Measurements from ENCODE around the gene UPK1A. TPM values are rescaled to one million over a fixed set of nuclear protein-coding genes. Genes with fewer than 3 reads are reported as not detected.

The UPK1A gene
- total RNA-seq, 4 donors from 2014 or later, result not detected

GRCh38 chr19:35695895-35696422 lies 29.6 kb downstream of the UPK1A start:
- no peak for ATAC-seq
- Histone ChIP-seq H3K4me1 (no peaks in the 10 kb centered on the region), H3K9me3 (no peaks in the 10 kb centered on the region), H3K36me3 (no peaks in the 10 kb centered on the region), H3K27me3 (no peaks in the 10 kb centered on the region), H3K4me3 (no peak overlapping the region), H3K27ac (no peak overlapping the region)
- 85 to 95% methylated on average over 2 of the region's 2 CpGs for WGBS, 2 donors (ENCODE audit: low coverage in 1 of 2)
- TF ChIP-seq EP300 (IDR thresholded peaks at IDR 0.05) (no peak), CTCF (IDR thresholded peaks at IDR 0.05) (no peak), POLR2A (IDR thresholded peaks at IDR 0.05) (no peak), POLR2AphosphoS5 (IDR thresholded peaks at IDR 0.05) (no peak)

- H3K27ac ChIP-seq, result no peak overlapping the region
- peaks cover 0 to 3% (median 0%) of the 10 kb centered on the region in 3 donors for H3K4me1 ChIP-seq
- no peak overlapping the region for H3K4me3 ChIP-seq
- H3K36me3 ChIP-seq, result no peaks in the 10 kb centered on the region
- TF ChIP-seq POLR2A (IDR thresholded peaks at IDR 0.05), result no peak
- H3K9me3 ChIP-seq, result no peaks in the 10 kb centered on the region
- no peaks in the 10 kb centered on the region for H3K27me3 ChIP-seq
- WGBS, 2 donors (ENCODE audit: low coverage in 1 of 2), result 71 to 100% methylated on average over 1 to 4 of the region's 4 CpGs
- ATAC-seq, result no peak
These were observed 30.5 kb downstream of the UPK1A start for GRCh38 chr19:35696835-35697234.

- Histone ChIP-seq H3K9me3 (no peaks in the 10 kb centered on the region), H3K27me3 (peaks cover 16% of the 10 kb centered on the region), H3K4me1 (peaks cover 0 to 15% (median 0%) of the 10 kb centered on the region in 3 donors), H3K36me3 (no peaks in the 10 kb centered on the region), H3K27ac (peak overlapping the region in 3 of 4 donors; percentile 14 to 71 (median 53)), H3K4me3 (peak overlapping the region; percentile 46 to 62)
- WGBS, 2 donors (ENCODE audit: low coverage in 1 of 2), result 0% methylated on average over 1 to 9 of the region's 50 CpGs
- TF ChIP-seq CTCF (IDR thresholded peaks at IDR 0.05) (no peak), POLR2AphosphoS5 (IDR thresholded peaks at IDR 0.05) (no peak), EP300 (IDR thresholded peaks at IDR 0.05) (no peak), POLR2A (IDR thresholded peaks at IDR 0.05) (no peak)
- ATAC-seq, result peak; percentile 100
These were observed 36.1 kb downstream of the UPK1A start for GRCh38 chr19:35702223-35703012.

GRCh38 chr19:35703343-35703742 lies 37.0 kb downstream of the UPK1A start:
- Histone ChIP-seq H3K27me3 (peaks cover 16% of the 10 kb centered on the region), H3K27ac (no peak overlapping the region), H3K36me3 (no peaks in the 10 kb centered on the region), H3K4me3 (no peak overlapping the region), H3K9me3 (no peaks in the 10 kb centered on the region), H3K4me1 (peaks cover 0 to 15% (median 0%) of the 10 kb centered on the region in 3 donors)
- ATAC-seq, result no peak
- TF ChIP-seq CTCF (IDR thresholded peaks at IDR 0.05) (no peak), POLR2A (IDR thresholded peaks at IDR 0.05) (no peak), POLR2AphosphoS5 (IDR thresholded peaks at IDR 0.05) (no peak), EP300 (IDR thresholded peaks at IDR 0.05) (no peak)
- WGBS, 2 donors (ENCODE audit: low coverage in 1 of 2), result 75% methylated on average over 2 of the region's 9 CpGs; no CpG with 5 or more reads in 1 of the 2 donors

GRCh38 chr19:35704218-35704617 lies 37.9 kb downstream of the UPK1A start, which contains the start of gene ZBTB32:
Gene ZBTB32, plus strand, starts transcription at chr19:35704558. Its CDS starts 10,069 bp downstream, at chr19:35714627.
- Histone ChIP-seq H3K27me3 (peaks cover 16% of the 10 kb centered on the region), H3K9me3 (no peaks in the 10 kb centered on the region), H3K27ac (no peak within 1 kb of the TSS), H3K4me1 (peaks cover 0 to 15% (median 0%) of the 10 kb centered on the region in 3 donors), H3K4me3 (no peak within 1 kb of the TSS), H3K36me3 (no peaks in the 10 kb centered on the region)
- TF ChIP-seq POLR2A (IDR thresholded peaks at IDR 0.05), result no peak
- no peak for TF ChIP-seq CTCF (IDR thresholded peaks at IDR 0.05)
- no peak for TF ChIP-seq EP300 (IDR thresholded peaks at IDR 0.05)
- TF ChIP-seq POLR2AphosphoS5 (IDR thresholded peaks at IDR 0.05), result no peak
- no peak for ATAC-seq
- WGBS, 2 donors (ENCODE audit: low coverage in 1 of 2), result 23 to 25% methylated on average over 4 to 8 of the region's 24 CpGs
